Measurements from ENCODE around the gene LRP8.

- TF ChIP-seq POLR2A (IDR thresholded peaks at IDR 0.05) (no peak), CTCF (IDR thresholded peaks at IDR 0.05) (no peak)
Measured at GRCh38 chr1:53361541-53361961, 33.7 kb upstream of the LRP8 start.
